NCI-H1694 treated with DMSO at 0.1 percent for 48 hours (cell line): Measurements from ENCODE around the gene MAP4K1.

Experiments used
- DNase-seq: peaks from one replicate; lab custom pipeline; 2025; lab: John Stamatoyannopoulos, UW

Gene MAP4K1

GRCh38 chr19:38617764-38618589 lies at the start of gene MAP4K1:
Gene MAP4K1, minus strand, starts transcription at chr19:38617953. Its CDS starts 58 bp downstream, at chr19:38617895.
- DNase-seq = no peak

- no peak for DNase-seq
These were observed 49.1 kb upstream of the MAP4K1 start for GRCh38 chr19:38666663-38667511.

- no peak for DNase-seq
These were observed 48.4 kb upstream of the MAP4K1 start for GRCh38 chr19:38665950-38666662.

GRCh38 chr19:38665219-38665931 lies 47.6 kb upstream of the MAP4K1 start:
- no peak for DNase-seq

GRCh38 chr19:38664503-38665211 lies 46.9 kb upstream of the MAP4K1 start:
- no peak for DNase-seq

GRCh38 chr19:38663957-38664502 lies 46.3 kb upstream of the MAP4K1 start:
- no peak for DNase-seq

GRCh38 chr19:38663156-38663651 lies 45.5 kb upstream of the MAP4K1 start:
- no peak for DNase-seq

- no peak for DNase-seq
These were observed 44.9 kb upstream of the MAP4K1 start for GRCh38 chr19:38662537-38663155.

- DNase-seq = no peak
These were observed 44.2 kb upstream of the MAP4K1 start for GRCh38 chr19:38661996-38662395.

GRCh38 chr19:38661136-38661535 lies 43.4 kb upstream of the MAP4K1 start:
- DNase-seq = no peak

GRCh38 chr19:38660724-38661123 lies 43.0 kb upstream of the MAP4K1 start:
- no peak for DNase-seq

GRCh38 chr19:38658462-38659306 lies 40.9 kb upstream of the MAP4K1 start:
- peak; percentile 82 for DNase-seq

GRCh38 chr19:38657633-38658222 lies 40.0 kb upstream of the MAP4K1 start:
- DNase-seq = no peak

GRCh38 chr19:38656171-38656981 lies 38.6 kb upstream of the MAP4K1 start:
- no peak for DNase-seq

- DNase-seq = no peak
These were observed 37.5 kb upstream of the MAP4K1 start for GRCh38 chr19:38655148-38655824.

- no peak for DNase-seq
These were observed 36.9 kb upstream of the MAP4K1 start for GRCh38 chr19:38654628-38655055.

- DNase-seq = peak; percentile 91
These were observed 35.3 kb upstream of the MAP4K1 start for GRCh38 chr19:38653028-38653571.
